Activated naive CD4-positive, alpha-beta T cell treated with anti-CD3 and anti-CD28 coated beads, Interleukin-2, amount 50 U/mL, for 24 hours (primary cell): ENCODE data around the gene TMEM132D.

Experiments used
- H3K27ac Mint-ChIP-seq: one replicate; pipeline ENCODE4 v1.8.0; 2021; ENCODE audit warnings: mild to moderate bottlenecking, mixed read lengths
- H3K27me3 Mint-ChIP-seq: one replicate; pipeline ENCODE4 v1.8.0; 2021; ENCODE audit warnings: mixed read lengths
- H3K36me3 Mint-ChIP-seq: one replicate; pipeline ENCODE4 v1.8.0; 2021; ENCODE audit warnings: mixed read lengths
- H3K4me1 Mint-ChIP-seq: one replicate; pipeline ENCODE4 v1.8.0; 2021; ENCODE audit warnings: mixed read lengths
- H3K4me3 Mint-ChIP-seq: one replicate; pipeline ENCODE4 v1.8.0; 2021; ENCODE audit warnings: mild to moderate bottlenecking, mixed read lengths
- H3K9me3 Mint-ChIP-seq: one replicate; pipeline ENCODE4 v1.8.0; 2021; ENCODE audit warnings: mixed read lengths

The TMEM132D gene

GRCh38 chr12:129357233-129357632 lies 546.6 kb downstream of the TMEM132D start:
- H3K4me3 Mint-ChIP-seq, result no peak overlapping the region
- no peaks in the 10 kb centered on the region for H3K27me3 Mint-ChIP-seq
- H3K36me3 Mint-ChIP-seq, result no peaks in the 10 kb centered on the region
- H3K4me1 Mint-ChIP-seq, result no peaks in the 10 kb centered on the region
- no peak overlapping the region for H3K27ac Mint-ChIP-seq
- no peaks in the 10 kb centered on the region for H3K9me3 Mint-ChIP-seq

GRCh38 chr12:129351481-129351880 lies 552.3 kb downstream of the TMEM132D start:
- Mint-ChIP-seq H3K27ac (no peak overlapping the region), H3K9me3 (peaks cover 4% of the 10 kb centered on the region), H3K27me3 (no peaks in the 10 kb centered on the region), H3K4me3 (no peak overlapping the region), H3K36me3 (no peaks in the 10 kb centered on the region), H3K4me1 (no peaks in the 10 kb centered on the region)

- no peak overlapping the region for H3K27ac Mint-ChIP-seq
Observed at GRCh38 chr12:129339336-129339735, 564.5 kb downstream of the TMEM132D start.

GRCh38 chr12:129337413-129337812 lies 566.4 kb downstream of the TMEM132D start:
- Mint-ChIP-seq H3K4me3 (no peak overlapping the region), H3K27ac (no peak overlapping the region), H3K27me3 (no peaks in the 10 kb centered on the region), H3K9me3 (no peaks in the 10 kb centered on the region), H3K36me3 (no peaks in the 10 kb centered on the region), H3K4me1 (no peaks in the 10 kb centered on the region)

More at GRCh38 chr12:129339336-129339735, 564.5 kb downstream of the TMEM132D start:
- H3K4me3 Mint-ChIP-seq, result no peak overlapping the region
- H3K4me1 Mint-ChIP-seq, result no peaks in the 10 kb centered on the region
- no peaks in the 10 kb centered on the region for H3K27me3 Mint-ChIP-seq
- H3K9me3 Mint-ChIP-seq, result no peaks in the 10 kb centered on the region
- no peaks in the 10 kb centered on the region for H3K36me3 Mint-ChIP-seq

- H3K4me1 Mint-ChIP-seq, result no peaks in the 10 kb centered on the region
- H3K27me3 Mint-ChIP-seq, result no peaks in the 10 kb centered on the region
- H3K4me3 Mint-ChIP-seq, result no peak overlapping the region
- H3K36me3 Mint-ChIP-seq, result no peaks in the 10 kb centered on the region
- no peaks in the 10 kb centered on the region for H3K9me3 Mint-ChIP-seq
- no peak overlapping the region for H3K27ac Mint-ChIP-seq
Observed at GRCh38 chr12:129335773-129336172, 568.1 kb downstream of the TMEM132D start.

- H3K36me3 Mint-ChIP-seq, result no peaks in the 10 kb centered on the region
- no peaks in the 10 kb centered on the region for H3K4me1 Mint-ChIP-seq
- no peaks in the 10 kb centered on the region for H3K9me3 Mint-ChIP-seq
- no peak overlapping the region for H3K4me3 Mint-ChIP-seq
- H3K27ac Mint-ChIP-seq, result no peak overlapping the region
- no peaks in the 10 kb centered on the region for H3K27me3 Mint-ChIP-seq
Observed at GRCh38 chr12:129332286-129332685, 571.5 kb downstream of the TMEM132D start.

- Mint-ChIP-seq H3K27me3 (no peaks in the 10 kb centered on the region), H3K36me3 (no peaks in the 10 kb centered on the region), H3K4me3 (no peak overlapping the region), H3K4me1 (no peaks in the 10 kb centered on the region), H3K9me3 (no peaks in the 10 kb centered on the region), H3K27ac (no peak overlapping the region)
Observed at GRCh38 chr12:129331356-129332085, 572.3 kb downstream of the TMEM132D start.

- Mint-ChIP-seq H3K9me3 (no peaks in the 10 kb centered on the region), H3K4me1 (no peaks in the 10 kb centered on the region), H3K27me3 (no peaks in the 10 kb centered on the region), H3K4me3 (no peak overlapping the region), H3K27ac (no peak overlapping the region), H3K36me3 (no peaks in the 10 kb centered on the region)
Observed at GRCh38 chr12:129328235-129328634, 575.6 kb downstream of the TMEM132D start.

GRCh38 chr12:129325566-129325965 lies 578.3 kb downstream of the TMEM132D start:
- Mint-ChIP-seq H3K4me1 (no peaks in the 10 kb centered on the region), H3K4me3 (no peak overlapping the region)

GRCh38 chr12:129312048-129312447 lies 591.8 kb downstream of the TMEM132D start:
- H3K27me3 Mint-ChIP-seq, result no peaks in the 10 kb centered on the region
- no peaks in the 10 kb centered on the region for H3K9me3 Mint-ChIP-seq
- H3K4me3 Mint-ChIP-seq, result no peak overlapping the region

More at GRCh38 chr12:129325566-129325965, 578.3 kb downstream of the TMEM132D start:
- H3K9me3 Mint-ChIP-seq, result no peaks in the 10 kb centered on the region
- H3K36me3 Mint-ChIP-seq, result no peaks in the 10 kb centered on the region
- no peaks in the 10 kb centered on the region for H3K27me3 Mint-ChIP-seq
- H3K27ac Mint-ChIP-seq, result no peak overlapping the region

GRCh38 chr12:129310346-129310745 lies 593.5 kb downstream of the TMEM132D start:
- no peak overlapping the region for H3K27ac Mint-ChIP-seq
- H3K9me3 Mint-ChIP-seq, result no peaks in the 10 kb centered on the region
- H3K4me3 Mint-ChIP-seq, result no peak overlapping the region
- H3K27me3 Mint-ChIP-seq, result no peaks in the 10 kb centered on the region
- no peaks in the 10 kb centered on the region for H3K36me3 Mint-ChIP-seq
- no peaks in the 10 kb centered on the region for H3K4me1 Mint-ChIP-seq

More at GRCh38 chr12:129312048-129312447, 591.8 kb downstream of the TMEM132D start:
- Mint-ChIP-seq H3K36me3 (no peaks in the 10 kb centered on the region), H3K27ac (no peak overlapping the region), H3K4me1 (no peaks in the 10 kb centered on the region)

GRCh38 chr12:129305851-129306250 lies 598.0 kb downstream of the TMEM132D start:
- Mint-ChIP-seq H3K4me1 (no peaks in the 10 kb centered on the region), H3K27ac (no peak overlapping the region), H3K9me3 (no peaks in the 10 kb centered on the region), H3K36me3 (no peaks in the 10 kb centered on the region), H3K4me3 (no peak overlapping the region), H3K27me3 (no peaks in the 10 kb centered on the region)

- Mint-ChIP-seq H3K4me1 (no peaks in the 10 kb centered on the region), H3K27me3 (no peaks in the 10 kb centered on the region), H3K27ac (no peak overlapping the region), H3K4me3 (no peak overlapping the region), H3K9me3 (no peaks in the 10 kb centered on the region), H3K36me3 (no peaks in the 10 kb centered on the region)
Observed at GRCh38 chr12:129304529-129304928, 599.3 kb downstream of the TMEM132D start.

GRCh38 chr12:129300011-129300410 lies 603.8 kb downstream of the TMEM132D start:
- no peaks in the 10 kb centered on the region for H3K36me3 Mint-ChIP-seq
- no peaks in the 10 kb centered on the region for H3K27me3 Mint-ChIP-seq
- peaks cover 5% of the 10 kb centered on the region for H3K9me3 Mint-ChIP-seq
- no peaks in the 10 kb centered on the region for H3K4me1 Mint-ChIP-seq
- no peak overlapping the region for H3K27ac Mint-ChIP-seq
- H3K4me3 Mint-ChIP-seq, result no peak overlapping the region

GRCh38 chr12:129298921-129299320 lies 604.9 kb downstream of the TMEM132D start:
- Mint-ChIP-seq H3K27me3 (no peaks in the 10 kb centered on the region), H3K36me3 (no peaks in the 10 kb centered on the region), H3K27ac (no peak overlapping the region), H3K9me3 (peaks cover 5% of the 10 kb centered on the region), H3K4me1 (no peaks in the 10 kb centered on the region), H3K4me3 (no peak overlapping the region)

- Mint-ChIP-seq H3K36me3 (no peaks in the 10 kb centered on the region), H3K27me3 (no peaks in the 10 kb centered on the region), H3K4me3 (no peak overlapping the region), H3K9me3 (peaks cover 5% of the 10 kb centered on the region), H3K27ac (no peak overlapping the region), H3K4me1 (no peaks in the 10 kb centered on the region)
Observed at GRCh38 chr12:129296671-129297070, 607.2 kb downstream of the TMEM132D start.

GRCh38 chr12:129294868-129295267 lies 609.0 kb downstream of the TMEM132D start:
- peaks cover 5% of the 10 kb centered on the region for H3K9me3 Mint-ChIP-seq
- no peaks in the 10 kb centered on the region for H3K27me3 Mint-ChIP-seq
- H3K4me3 Mint-ChIP-seq, result no peak overlapping the region
- H3K36me3 Mint-ChIP-seq, result no peaks in the 10 kb centered on the region
- no peaks in the 10 kb centered on the region for H3K4me1 Mint-ChIP-seq
- H3K27ac Mint-ChIP-seq, result no peak overlapping the region
